ENCODE results near the gene LZTS3.
"Not testable (repeated sequence)": the region's sequence is repeated elsewhere in the genome, so short reads cannot be mapped to it uniquely, and the experiment has no call there.

Gene LZTS3

GRCh38 chr20:3172933-3173609 is at the start of gene LZTS3:
TSS of gene LZTS3 (minus strand) at chr20:3173549. CDS start at chr20:3167163, 6,386 bp downstream.
- DNase-seq (ENCODE audit: low read depth), result peak; percentile 76

DNA sequence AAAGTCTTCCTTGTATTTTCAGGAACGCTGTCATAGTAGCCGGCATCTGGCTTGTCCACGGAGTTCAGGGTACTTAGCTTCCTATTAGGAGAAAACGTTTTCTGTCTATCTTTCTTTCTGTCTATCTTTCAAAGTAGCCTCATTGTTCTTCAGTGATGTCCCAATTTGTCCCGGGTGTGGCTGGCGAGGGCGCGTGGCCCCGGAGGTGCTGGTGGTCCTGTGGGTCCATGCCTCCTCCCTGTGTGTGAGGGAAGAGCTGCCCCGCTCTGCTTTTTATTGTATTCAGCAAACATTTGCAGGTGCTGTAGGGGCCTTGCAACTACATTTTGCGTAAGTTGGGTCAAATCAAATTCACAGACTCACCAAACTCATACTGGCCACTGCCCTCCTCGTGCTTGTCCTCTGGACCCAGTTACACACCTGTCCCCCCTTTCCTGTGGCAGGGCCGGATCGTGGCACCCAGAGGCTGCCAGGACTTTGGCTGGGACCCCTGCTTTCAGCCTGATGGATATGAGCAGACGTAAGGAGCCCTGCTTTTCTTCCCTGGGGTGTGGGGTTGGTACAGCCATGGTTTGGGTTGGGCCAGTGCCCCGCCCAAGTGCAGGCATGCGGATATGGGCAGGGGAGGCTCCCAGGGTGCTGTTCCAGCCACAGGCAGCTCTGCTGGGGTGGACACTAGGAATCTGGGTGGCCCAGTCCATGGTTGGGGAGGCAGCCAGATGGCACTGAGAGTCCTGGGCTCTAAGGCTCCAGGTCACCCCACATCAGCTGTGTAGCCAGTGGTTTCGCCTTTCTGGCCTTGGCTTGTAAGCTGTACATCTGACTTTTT is 48.3 kb upstream of the LZTS3 start:
- no peak for DNase-seq (ENCODE audit: low read depth)

- DNase-seq (ENCODE audit: low read depth), result peak; percentile 59
Measured at GRCh38 chr20:3218307-3218988, 45.1 kb upstream of the LZTS3 start.

GRCh38 chr20:3215359-3215917 is 42.1 kb upstream of the LZTS3 start:
- DNase-seq (ENCODE audit: low read depth), result not testable (repeated sequence)

- no peak for DNase-seq (ENCODE audit: low read depth)
Measured at GRCh38 chr20:3213226-3213625, 39.9 kb upstream of the LZTS3 start.

GRCh38 chr20:3210346-3210745 is 37.0 kb upstream of the LZTS3 start:
- DNase-seq (ENCODE audit: low read depth), result no peak

GRCh38 chr20:3209946-3210317 is 36.6 kb upstream of the LZTS3 start:
- no peak for DNase-seq (ENCODE audit: low read depth)

GRCh38 chr20:3209257-3209945 is 36.1 kb upstream of the LZTS3 start, which contains the start of gene ITPA:
TSS of gene ITPA (plus strand) at chr20:3209498. CDS start at chr20:3209552, 54 bp downstream.
- peak; percentile 33 for DNase-seq (ENCODE audit: low read depth)

- no peak for DNase-seq (ENCODE audit: low read depth)
Measured at GRCh38 chr20:3208786-3209256, 35.5 kb upstream of the LZTS3 start.

DNA sequence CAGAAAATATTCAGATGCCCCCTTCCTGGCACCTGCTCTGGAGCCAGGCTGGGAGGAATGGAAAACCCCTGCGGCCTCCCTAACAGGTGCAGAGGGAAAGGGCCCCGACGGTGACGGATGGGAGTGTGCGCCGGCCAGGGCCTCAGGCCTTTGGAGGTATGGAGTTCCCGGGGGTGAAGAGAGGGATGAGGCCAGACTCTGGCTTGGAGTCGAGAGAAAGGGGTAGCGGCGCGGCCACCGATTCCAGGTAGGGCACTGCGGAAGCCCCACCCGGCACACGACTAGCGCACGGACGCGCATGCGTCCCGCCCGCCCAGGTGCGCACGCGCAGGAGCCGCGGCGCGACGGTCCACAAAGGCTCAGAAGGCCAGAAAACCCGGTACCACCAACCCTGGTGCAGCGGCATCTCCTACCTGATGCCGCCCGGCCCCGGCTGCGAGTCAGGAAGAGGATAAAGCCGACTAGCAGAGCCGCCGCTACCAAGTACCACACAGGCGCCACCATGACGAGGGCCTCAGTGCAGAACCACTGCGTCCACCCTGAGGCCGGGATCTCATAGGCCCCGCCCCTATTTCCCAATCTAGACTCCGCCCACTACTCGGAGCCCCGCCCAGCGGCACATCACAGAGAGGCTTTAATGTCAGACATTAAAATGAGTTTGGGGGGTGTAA is 30.9 kb upstream of the LZTS3 start, which contains the start of gene DDRGK1:
Gene DDRGK1, minus strand, starts transcription at position 559 of the 671 bp plus-strand sequence. Its CDS starts 55 bp downstream, at position 504.
- DNase-seq (ENCODE audit: low read depth), result peak; percentile 82

- DNase-seq (ENCODE audit: low read depth), result no peak
Measured at GRCh38 chr20:3203315-3204123, 30.2 kb upstream of the LZTS3 start.

DNA sequence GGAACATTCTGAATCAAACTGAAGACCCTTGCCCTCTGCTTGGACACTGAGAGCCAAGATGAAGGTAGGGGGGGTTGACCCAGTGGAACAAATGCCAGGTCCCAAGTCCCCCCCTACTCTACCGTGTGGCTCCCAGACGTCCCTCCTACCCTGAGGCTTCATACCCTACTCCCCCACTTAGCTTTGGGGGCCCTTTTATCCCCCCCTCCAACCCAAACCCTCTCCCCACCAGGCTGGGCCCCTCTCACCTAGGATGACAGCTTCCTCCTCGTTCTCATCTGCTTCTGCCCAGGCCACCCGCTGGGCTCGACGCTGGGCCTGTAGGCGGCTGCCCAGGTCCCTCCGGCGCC is 29.6 kb upstream of the LZTS3 start:
- no peak for DNase-seq (ENCODE audit: low read depth)

DNA sequence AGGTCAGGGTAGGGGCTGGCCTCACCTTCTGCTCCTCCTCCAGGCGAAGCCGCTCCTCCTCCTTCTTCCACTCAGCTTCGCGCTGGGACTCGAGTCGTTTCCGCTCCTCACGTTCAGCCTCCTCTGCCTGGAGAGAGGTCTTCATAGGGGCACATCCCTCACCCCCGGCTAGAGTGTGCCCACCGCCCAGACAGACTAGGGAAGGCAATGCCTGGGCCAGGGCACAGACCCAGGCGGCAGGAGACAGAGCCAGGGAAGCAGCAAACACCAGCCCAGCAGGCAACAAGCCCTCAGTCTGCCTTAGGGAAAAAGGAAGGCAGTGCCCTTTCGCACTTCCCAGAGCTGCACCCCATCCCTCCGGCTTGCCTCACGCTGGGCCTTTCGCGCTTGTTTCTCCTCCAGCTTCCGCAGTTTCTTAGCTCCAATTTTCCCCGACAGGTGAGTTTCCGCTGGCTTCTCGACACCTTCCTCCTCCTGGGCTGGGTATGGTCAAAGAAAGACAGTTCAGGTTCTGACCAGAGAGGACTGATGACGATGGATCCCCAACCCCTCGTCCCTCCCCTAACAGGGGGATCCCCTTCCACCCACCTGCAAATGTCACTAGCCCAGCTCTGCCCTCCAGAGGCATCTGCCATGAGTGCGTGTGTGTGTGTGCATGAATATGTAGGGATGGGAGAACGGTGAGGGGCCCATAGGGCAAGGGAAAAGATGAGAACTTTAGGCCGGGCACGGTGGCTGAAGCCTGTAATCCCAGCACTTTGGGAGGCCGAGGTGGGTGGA is 26.8 kb upstream of the LZTS3 start:
- DNase-seq (ENCODE audit: low read depth), result no peak

DNA sequence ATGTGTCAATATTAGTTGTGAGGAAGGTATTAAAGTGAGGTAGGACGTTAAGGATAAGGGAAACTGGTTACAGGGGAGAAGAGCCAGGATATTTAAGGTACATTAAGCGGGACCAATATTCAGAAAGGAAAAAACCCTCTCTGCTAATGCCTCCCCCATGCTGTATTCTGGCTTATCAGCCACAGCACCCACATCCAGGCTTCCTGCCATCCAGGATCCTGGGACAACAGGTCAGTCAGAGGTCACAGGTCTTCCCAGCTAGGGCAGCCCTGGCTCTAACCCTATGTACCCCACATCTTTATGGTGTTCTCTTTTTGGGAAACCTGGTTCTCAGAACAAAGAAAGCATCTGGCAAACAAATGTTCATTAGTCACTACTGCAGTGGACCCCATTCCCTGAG is 25.9 kb upstream of the LZTS3 start:
- no peak for DNase-seq (ENCODE audit: low read depth)

DNA sequence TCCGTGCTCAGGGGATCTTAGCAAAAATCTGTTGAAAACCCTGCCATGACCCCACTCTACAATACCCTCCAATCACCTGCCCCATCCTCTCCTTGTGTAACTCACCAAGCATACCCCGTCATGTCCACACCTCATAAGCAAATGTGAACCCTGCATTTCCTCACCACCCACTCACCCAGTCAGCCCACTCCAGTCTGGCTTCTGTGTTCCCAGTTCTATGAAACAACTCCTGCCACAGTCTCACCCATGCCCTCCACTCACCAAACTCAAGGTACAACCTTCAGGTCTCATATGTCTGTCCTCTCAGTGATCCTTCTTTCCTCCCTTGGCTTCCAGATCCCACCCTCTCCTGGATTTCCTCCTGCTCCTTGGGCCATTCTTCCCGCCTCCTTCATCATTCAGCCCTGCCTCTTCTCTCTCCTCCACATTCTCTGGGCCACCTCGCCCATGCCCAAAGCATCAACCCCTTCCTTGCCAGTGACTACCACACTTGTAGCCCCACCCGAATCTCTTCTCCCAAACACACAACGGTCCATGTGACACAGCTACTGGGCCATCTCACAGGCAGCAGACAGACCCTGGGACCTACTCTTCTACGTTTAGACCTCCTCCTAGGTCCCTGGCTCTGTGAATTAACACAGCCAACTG is 22.4 kb upstream of the LZTS3 start:
- no peak for DNase-seq (ENCODE audit: low read depth)

DNA sequence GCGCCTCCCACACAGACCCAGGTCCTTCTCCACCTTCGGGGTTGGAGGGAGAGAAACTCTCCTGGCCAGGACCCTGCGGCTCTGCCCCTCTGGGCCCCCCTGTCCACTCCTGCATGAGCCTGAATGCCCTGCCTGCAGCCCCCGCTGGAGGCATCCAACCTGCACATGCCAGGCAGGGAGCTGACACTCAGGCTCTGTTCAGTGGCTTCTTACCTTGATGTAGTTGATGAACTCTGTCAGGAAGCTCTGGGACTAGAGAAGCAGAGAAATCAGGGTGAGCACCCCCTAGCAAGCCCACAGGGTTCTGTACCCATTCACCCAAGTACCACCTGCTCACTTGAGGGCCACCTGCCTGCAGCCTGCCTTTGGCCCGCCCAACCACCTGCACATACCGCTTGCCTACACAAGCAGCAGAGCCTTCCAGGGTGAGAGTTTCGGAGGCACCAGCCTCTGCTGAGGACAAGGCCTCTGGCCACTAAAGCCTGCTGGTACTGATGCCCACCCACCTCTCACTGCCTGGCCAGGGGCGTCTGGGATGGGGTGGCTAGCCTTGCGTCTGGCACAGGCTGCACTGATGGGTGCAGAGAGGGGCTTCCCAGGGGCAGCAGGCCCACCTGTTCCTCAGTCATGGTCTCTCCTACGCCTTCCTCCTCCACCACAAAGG is 21.4 kb upstream of the LZTS3 start:
- DNase-seq (ENCODE audit: low read depth), result no peak

DNA sequence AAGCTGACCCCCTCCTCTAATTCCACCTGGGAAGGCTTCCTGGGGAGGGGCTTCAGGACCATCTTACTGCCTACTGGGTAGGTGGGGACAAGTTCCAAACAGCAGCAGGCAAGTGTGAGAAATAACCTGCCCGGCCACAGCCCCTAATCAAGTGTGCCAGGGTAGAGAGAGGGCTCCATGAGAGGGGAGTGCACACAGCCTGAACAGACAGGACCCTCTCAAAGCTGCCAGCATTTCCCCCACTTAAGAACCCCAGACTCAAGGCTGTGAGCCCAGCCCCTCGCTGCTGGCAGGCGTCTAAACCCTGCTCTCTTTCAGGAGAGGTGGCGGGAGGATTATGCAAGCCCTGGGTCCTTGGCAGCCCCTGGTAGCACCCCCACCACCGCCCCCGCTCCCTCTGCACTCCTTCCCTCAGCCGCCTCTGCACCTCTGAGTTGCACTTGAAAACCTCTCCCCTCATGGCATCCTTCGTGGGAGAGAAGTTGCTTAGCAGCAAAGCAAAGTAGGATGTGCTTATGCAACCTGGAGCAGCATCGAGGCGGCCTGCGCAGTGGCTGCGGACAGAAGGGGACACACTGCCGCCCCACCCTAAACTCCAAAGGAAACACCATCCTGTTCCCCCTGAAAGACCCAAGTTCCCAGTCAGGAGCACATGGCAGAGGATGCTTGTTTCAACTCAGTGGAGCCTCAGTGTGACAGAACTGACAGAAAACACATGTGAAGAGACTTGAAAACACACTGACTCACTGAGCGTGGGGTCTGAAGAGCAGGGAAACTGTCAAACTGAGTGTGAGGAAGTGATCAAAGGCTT is 20.7 kb upstream of the LZTS3 start:
- DNase-seq (ENCODE audit: low read depth), result no peak
